ENCODE measurements around the gene CLP1.
"Not testable (repeated sequence)": the region's sequence is repeated elsewhere in the genome, so short reads cannot be mapped to it uniquely, and the experiment has no call there.

The CLP1 gene

DNA sequence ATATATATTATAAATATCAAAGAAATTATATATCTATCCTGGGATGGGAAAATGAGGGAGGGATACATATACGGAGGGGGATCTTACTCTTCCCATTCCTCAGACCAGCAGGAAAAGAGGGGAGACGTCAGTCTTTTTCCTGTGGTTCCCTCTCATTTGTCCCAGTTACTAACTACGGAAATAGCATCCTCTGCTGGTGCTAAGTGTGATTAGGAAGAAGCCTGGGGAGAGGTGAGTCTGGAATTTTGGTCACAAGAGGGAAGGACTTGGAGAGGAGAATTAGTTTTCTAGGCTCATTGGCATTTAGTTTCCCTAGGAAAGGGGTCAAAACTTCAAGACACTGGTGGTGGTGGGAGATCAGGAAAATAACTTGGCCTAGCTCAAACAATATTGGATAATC lies 42.9 kb downstream of the CLP1 start:
- TF ChIP-seq, protein P1, sequence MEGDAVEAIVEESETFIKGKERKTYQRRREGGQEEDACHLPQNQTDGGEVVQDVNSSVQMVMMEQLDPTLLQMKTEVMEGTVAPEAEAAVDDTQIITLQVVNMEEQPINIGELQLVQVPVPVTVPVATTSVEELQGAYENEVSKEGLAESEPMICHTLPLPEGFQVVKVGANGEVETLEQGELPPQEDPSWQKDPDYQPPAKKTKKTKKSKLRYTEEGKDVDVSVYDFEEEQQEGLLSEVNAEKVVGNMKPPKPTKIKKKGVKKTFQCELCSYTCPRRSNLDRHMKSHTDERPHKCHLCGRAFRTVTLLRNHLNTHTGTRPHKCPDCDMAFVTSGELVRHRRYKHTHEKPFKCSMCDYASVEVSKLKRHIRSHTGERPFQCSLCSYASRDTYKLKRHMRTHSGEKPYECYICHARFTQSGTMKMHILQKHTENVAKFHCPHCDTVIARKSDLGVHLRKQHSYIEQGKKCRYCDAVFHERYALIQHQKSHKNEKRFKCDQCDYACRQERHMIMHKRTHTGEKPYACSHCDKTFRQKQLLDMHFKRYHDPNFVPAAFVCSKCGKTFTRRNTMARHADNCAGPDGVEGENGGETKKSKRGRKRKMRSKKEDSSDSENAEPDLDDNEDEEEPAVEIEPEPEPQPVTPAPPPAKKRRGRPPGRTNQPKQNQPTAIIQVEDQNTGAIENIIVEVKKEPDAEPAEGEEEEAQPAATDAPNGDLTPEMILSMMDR (IDR thresholded peaks at IDR 0.05; ENCODE audit: control insufficient read depth, extremely low read depth, insufficient read depth): no peak
- H3K4me3 ChIP-seq (ENCODE audit: low read depth, low read length): no peak overlapping the region
- DNase-seq (ENCODE audit: low read depth): no peak

DNA sequence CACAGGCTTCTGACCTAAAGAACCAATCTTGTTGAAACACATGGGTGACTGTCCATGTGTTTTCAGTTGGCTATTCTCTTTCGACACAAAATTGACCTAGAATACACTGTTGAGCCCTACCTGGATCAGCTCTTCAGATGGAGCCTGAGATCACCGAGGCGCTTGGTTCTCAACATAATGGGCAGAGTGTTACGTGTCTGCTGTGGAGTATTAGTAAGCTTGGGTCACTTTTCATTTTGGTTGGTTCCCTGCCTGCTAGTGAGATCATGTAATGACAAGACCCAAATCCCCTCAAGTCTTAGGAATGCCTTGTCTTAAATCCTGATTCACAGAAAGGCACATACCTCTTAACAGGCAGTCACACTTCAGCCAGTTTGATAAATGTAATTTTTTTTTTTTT lies 45.8 kb downstream of the CLP1 start:
- no peak overlapping the region for H3K4me3 ChIP-seq (ENCODE audit: low read depth, low read length)
- TF ChIP-seq, protein P1 (IDR thresholded peaks at IDR 0.05; ENCODE audit: control insufficient read depth, extremely low read depth, insufficient read depth): no peak
- DNase-seq (ENCODE audit: low read depth): no peak

DNA sequence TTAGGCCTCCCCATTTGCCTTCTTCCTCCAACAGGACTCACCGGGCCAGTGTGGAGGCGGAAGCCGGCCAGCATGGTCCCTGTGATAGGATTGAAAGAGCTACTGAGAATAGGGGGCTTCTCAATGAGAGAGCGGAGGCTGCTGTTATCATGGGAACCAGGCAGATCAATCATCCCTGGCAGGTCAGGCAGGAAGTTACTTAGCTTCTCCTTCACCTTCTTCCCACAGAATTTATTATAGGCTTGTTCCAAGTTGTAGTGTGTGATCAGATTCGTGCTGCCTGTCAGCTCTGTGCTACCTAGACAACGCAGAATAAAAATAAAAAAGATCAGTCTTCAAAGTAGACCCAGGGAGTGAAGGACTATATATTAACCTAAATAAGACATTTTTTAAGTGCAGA lies 47.4 kb downstream of the CLP1 start:
- H3K4me3 ChIP-seq (ENCODE audit: low read depth, low read length): no peak overlapping the region
- no peak for DNase-seq (ENCODE audit: low read depth)
- TF ChIP-seq, protein P1 (IDR thresholded peaks at IDR 0.05; ENCODE audit: control insufficient read depth, extremely low read depth, insufficient read depth): no peak

DNA sequence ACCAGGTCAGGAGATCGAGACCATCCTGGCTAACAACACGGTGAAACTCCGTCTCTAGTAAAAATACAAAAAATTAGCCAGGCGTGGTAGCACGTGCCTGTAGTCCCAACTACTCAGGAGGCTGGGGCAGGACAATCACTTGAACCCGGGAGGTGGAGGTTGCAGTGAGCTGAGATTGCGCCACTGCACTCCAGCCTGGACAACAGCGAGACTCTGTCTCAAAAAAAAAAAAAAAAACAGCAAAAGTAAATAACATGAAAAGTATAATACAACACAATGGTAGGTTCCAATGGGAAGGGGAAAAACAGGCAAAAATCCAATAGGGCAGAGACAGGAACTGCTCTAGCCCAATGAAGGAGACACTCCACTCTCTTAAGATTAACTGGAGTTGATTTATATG lies 47.9 kb downstream of the CLP1 start:
- DNase-seq (ENCODE audit: low read depth); H3K4me3 ChIP-seq (ENCODE audit: low read depth, low read length): not testable (repeated sequence)

DNA sequence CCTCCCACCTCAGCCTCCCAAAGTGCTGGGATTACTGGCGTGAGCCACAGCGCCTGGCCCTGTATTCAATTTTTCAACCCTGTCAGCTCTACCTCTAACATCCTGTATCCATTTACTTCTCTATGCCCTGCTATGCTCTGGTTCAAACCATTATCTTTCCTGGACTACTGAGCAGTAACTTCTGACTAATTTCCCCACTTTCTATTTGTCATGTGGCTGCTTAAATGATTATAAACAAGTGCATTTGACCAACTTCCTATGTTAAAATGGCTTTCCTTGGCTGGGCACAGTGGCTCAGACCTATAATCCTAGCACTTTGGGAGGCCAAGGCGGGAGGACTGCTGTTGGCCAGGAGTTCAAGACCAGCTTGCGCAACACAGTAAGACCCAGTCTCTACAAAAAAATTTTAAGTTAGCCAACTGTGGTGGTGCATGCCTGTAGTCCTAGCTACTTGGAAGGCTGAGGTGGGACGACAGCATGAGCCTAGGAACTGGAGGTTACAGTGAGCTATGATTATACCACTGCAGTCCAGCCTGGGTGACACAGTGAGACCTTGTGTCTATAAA lies 52.3 kb downstream of the CLP1 start:
- DNase-seq (ENCODE audit: low read depth): no peak
- H3K4me3 ChIP-seq (ENCODE audit: low read depth, low read length): no peak overlapping the region
- TF ChIP-seq, protein P1 (IDR thresholded peaks at IDR 0.05; ENCODE audit: control insufficient read depth, extremely low read depth, insufficient read depth): no peak
